HG03378 (cell line): Measurements from ENCODE around the gene PRAMEF1.
"Not testable (repeated sequence)": the region's sequence is repeated elsewhere in the genome, so short reads cannot be mapped to it uniquely, and the experiment has no call there.

Experiments used
- ATAC-seq: cut with Tn5 transposase; IDR thresholded peaks from one replicate; pipeline ENCODE4 v1.9.1; 2021; ENCODE audit warnings: mild to moderate bottlenecking, moderate library complexity; ENCODE audit not compliant: unreplicated experiment

The PRAMEF1 gene

GRCh38 chr1:12791097-12791496 is at the start of gene PRAMEF1:
Gene PRAMEF1 (plus strand): TSS chr1:12791397. CDS start chr1:12793228, 1,831 bp downstream.
- not testable (repeated sequence) for ATAC-seq

GRCh38 chr1:12741946-12742345 is 49.3 kb upstream of the PRAMEF1 start:
- ATAC-seq: no peak

GRCh38 chr1:12745126-12745991 is 45.8 kb upstream of the PRAMEF1 start:
- no peak for ATAC-seq

GRCh38 chr1:12745992-12746323 is 45.2 kb upstream of the PRAMEF1 start, which contains the start of gene CFAP107:
Gene CFAP107 (plus strand): TSS chr1:12746200. CDS start chr1:12746431, 231 bp downstream.
- no peak for ATAC-seq

- no peak for ATAC-seq
Observed at GRCh38 chr1:12748778-12749355, 42.3 kb upstream of the PRAMEF1 start.

GRCh38 chr1:12754738-12755137 is 36.5 kb upstream of the PRAMEF1 start:
- ATAC-seq: no peak

GRCh38 chr1:12756273-12756672 is 34.9 kb upstream of the PRAMEF1 start:
- no peak for ATAC-seq

GRCh38 chr1:12756768-12757413 is 34.3 kb upstream of the PRAMEF1 start:
- no peak for ATAC-seq

GRCh38 chr1:12757836-12758235 is 33.4 kb upstream of the PRAMEF1 start:
- ATAC-seq: no peak

- no peak for ATAC-seq
Observed at GRCh38 chr1:12760256-12760795, 30.9 kb upstream of the PRAMEF1 start.

GRCh38 chr1:12761781-12762180 is 29.4 kb upstream of the PRAMEF1 start:
- ATAC-seq: no peak

GRCh38 chr1:12762766-12763165 is 28.4 kb upstream of the PRAMEF1 start:
- no peak for ATAC-seq

GRCh38 chr1:12763479-12763878 is 27.7 kb upstream of the PRAMEF1 start:
- ATAC-seq: no peak

GRCh38 chr1:12764016-12764415 is 27.2 kb upstream of the PRAMEF1 start:
- ATAC-seq: no peak

- ATAC-seq: no peak
Observed at GRCh38 chr1:12769031-12769430, 22.2 kb upstream of the PRAMEF1 start.

GRCh38 chr1:12769976-12770505 is 21.2 kb upstream of the PRAMEF1 start:
- no peak for ATAC-seq

- ATAC-seq: no peak
Observed at GRCh38 chr1:12770620-12771019, 20.6 kb upstream of the PRAMEF1 start.

GRCh38 chr1:12771186-12771585 is 20.0 kb upstream of the PRAMEF1 start:
- ATAC-seq: no peak

GRCh38 chr1:12772520-12772919 is 18.7 kb upstream of the PRAMEF1 start:
- no peak for ATAC-seq

- ATAC-seq: no peak
Observed at GRCh38 chr1:12773438-12773837, 17.8 kb upstream of the PRAMEF1 start, which contains the start of gene PRAMEF12. Gene PRAMEF12 (plus strand): TSS chr1:12773738. CDS start chr1:12774868, 1,130 bp downstream.

GRCh38 chr1:12774801-12775345 is 16.3 kb upstream of the PRAMEF1 start:
- ATAC-seq: no peak
